Astrocyte (in vitro differentiated cells and primary cell): ENCODE results near the gene BUB1B. TPM values are rescaled to one million over a fixed set of nuclear protein-coding genes. Genes with fewer than 3 reads are reported as not detected.
"Not testable (repeated sequence)": the region's sequence is repeated elsewhere in the genome, so short reads cannot be mapped to it uniquely, and the experiment has no call there.

Experiments
- DNase-seq: peaks from one replicate; pipeline ENCODE4 v3.0.0-alpha.2; 2010; ENCODE audit warnings: low read depth
- FAIRE-seq: peaks from 2 replicates; lab custom pipeline; 2011; peaks lifted over from hg19 to GRCh38; lab: Jason Lieb, UNC
- H2AFZ ChIP-seq: 2 replicates; pipeline ENCODE4 v1.6.0; 2012; ENCODE audit warnings: low read depth, low read length, inconsistent platforms
- H3K27ac ChIP-seq: 2 replicates; pipeline ENCODE4 v1.5.1; 2011; ENCODE audit warnings: low read depth, low read length, inconsistent platforms
- H3K27me3 ChIP-seq: 2 replicates; pipeline ENCODE4 v1.6.0; 2011; ENCODE audit warnings: low read length, inconsistent platforms; ENCODE audit not compliant: insufficient read depth
- H3K36me3 ChIP-seq: 2 replicates; pipeline ENCODE4 v1.5.1; 2011; ENCODE audit warnings: low read length, inconsistent platforms; ENCODE audit not compliant: insufficient read depth
- H3K4me1 ChIP-seq: 2 replicates; pipeline ENCODE4 v1.5.1; 2011; ENCODE audit warnings: low read length, inconsistent platforms; ENCODE audit not compliant: insufficient read depth
- H3K4me2 ChIP-seq: 2 replicates; pipeline ENCODE4 v1.6.0; 2012; ENCODE audit warnings: low read length, inconsistent platforms
- H3K4me3 ChIP-seq: 2 replicates; pipeline ENCODE4 v1.5.1; 2011; ENCODE audit warnings: low read depth, mild to moderate bottlenecking, low read length, inconsistent platforms; ENCODE audit not compliant: insufficient read depth
- H3K79me2 ChIP-seq: 2 replicates; pipeline ENCODE4 v1.6.0; 2012; ENCODE audit warnings: mild to moderate bottlenecking, low read length, inconsistent platforms; ENCODE audit not compliant: insufficient read depth
- H3K9ac ChIP-seq: 2 replicates; pipeline ENCODE4 v1.6.0; 2012; ENCODE audit warnings: mild to moderate bottlenecking, low read length, inconsistent platforms
- H3K9me3 ChIP-seq: 2 replicates; pipeline ENCODE4 v1.5.1; 2012; ENCODE audit warnings: low read depth, mild to moderate bottlenecking, low read length, inconsistent platforms; ENCODE audit not compliant: insufficient read depth
- H4K20me1 ChIP-seq: 2 replicates; pipeline ENCODE4 v1.6.0; 2012; ENCODE audit warnings: low read length, inconsistent platforms; ENCODE audit not compliant: insufficient read depth
- H3K27ac Mint-ChIP-seq: one replicate; pipeline ENCODE4 v1.8.0; 2021; ENCODE audit warnings: mild to moderate bottlenecking, mixed read lengths; ENCODE audit not compliant: unreplicated experiment
- H3K27me3 Mint-ChIP-seq: one replicate; pipeline ENCODE4 v1.8.0; 2021; ENCODE audit warnings: low read depth, mixed read lengths; ENCODE audit not compliant: unreplicated experiment
- H3K36me3 Mint-ChIP-seq: one replicate; pipeline ENCODE4 v1.8.0; 2021; ENCODE audit warnings: low read depth, mixed read lengths; ENCODE audit not compliant: unreplicated experiment
- H3K4me1 Mint-ChIP-seq: one replicate; pipeline ENCODE4 v1.8.0; 2021; ENCODE audit warnings: low read depth, mixed read lengths; ENCODE audit not compliant: unreplicated experiment
- H3K4me3 Mint-ChIP-seq: one replicate; pipeline ENCODE4 v1.8.0; 2021; ENCODE audit warnings: mild to moderate bottlenecking, moderate library complexity, mixed read lengths; ENCODE audit not compliant: unreplicated experiment
- H3K9me3 Mint-ChIP-seq: one replicate; pipeline ENCODE4 v1.8.0; 2021; ENCODE audit warnings: mild to moderate bottlenecking, mixed read lengths; ENCODE audit not compliant: unreplicated experiment
- EZH2 ChIP-seq: IDR thresholded peaks from 2 replicates; pipeline ENCODE4 v1.6.1; 2012; ENCODE audit warnings: mild to moderate bottlenecking, low read length, inconsistent platforms; ENCODE audit not compliant: insufficient read depth
- total RNA-seq: library from RNA; stranded (reverse); gene quantifications from 2 replicates; pipeline ENCODE4 v1.2.1, GENCODE V29; 2021
- TF ChIP-seq, protein P1 (sequence below): IDR thresholded peaks from 2 replicates; pipeline ENCODE4 v1.5.1; 2011; ENCODE audit warnings: low read depth, mild to moderate bottlenecking, inconsistent platforms, low read length, moderate library complexity; ENCODE audit not compliant: insufficient read depth

The BUB1B gene
- total RNA-seq, 1 donor from 2014 or later, result 5.2 TPM

DNA sequence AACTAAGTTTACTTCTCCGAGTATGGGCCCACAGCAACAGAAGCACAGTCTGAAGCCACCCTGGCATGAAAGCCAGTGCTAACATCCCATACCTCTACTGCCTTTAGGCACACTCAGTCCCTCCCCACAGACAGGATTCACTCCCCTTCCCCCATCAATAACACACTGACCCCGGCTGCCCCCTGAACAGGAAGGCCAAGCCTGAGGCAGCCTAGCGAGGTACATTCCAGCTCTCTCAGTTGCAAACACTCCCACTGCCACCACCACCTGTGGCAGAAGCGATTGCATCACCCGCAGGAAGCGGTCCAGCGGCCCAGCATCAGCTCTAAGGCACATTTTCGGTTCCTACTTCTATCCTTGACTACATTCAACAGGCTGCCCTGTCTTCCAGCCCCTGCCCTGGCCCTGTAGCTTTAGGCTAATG, 45.2 kb upstream of the BUB1B start:
- no peak for DNase-seq
- H3K4me2 ChIP-seq, result no peak overlapping the region
- no peak overlapping the region for H3K4me3 Mint-ChIP-seq

DNA sequence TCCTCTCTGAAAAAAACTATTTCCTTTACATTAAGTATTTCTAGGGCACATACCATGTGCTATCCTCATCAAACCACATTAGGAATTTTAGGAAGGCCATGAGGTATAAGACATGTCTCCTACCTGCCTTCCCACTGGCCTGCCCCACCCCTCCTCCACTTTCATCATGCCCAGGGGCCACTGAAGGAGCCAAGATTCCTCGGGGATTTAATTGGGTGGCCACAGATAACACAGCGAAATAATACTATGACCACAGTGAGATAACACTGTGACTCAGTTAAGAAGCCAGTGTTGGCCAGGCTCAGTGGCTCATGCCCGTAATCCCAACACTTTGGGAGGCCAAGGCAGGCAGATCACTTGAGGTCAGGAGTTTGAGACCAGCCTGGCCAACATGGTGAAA, 42.4 kb upstream of the BUB1B start:
- Histone ChIP-seq H3K9me3 (no peaks in the 10 kb centered on the region), H3K36me3 (no peaks in the 10 kb centered on the region), H3K9ac (no peak overlapping the region), H3K4me1 (no peaks in the 10 kb centered on the region), H3K27ac (no peak overlapping the region), H3K4me2 (no peak overlapping the region), H3K4me3 (no peak overlapping the region), H3K79me2 (no peaks in the 10 kb centered on the region), H4K20me1 (no peaks in the 10 kb centered on the region), H3K27me3 (peaks cover 15% of the 10 kb centered on the region), H2AFZ (no peak overlapping the region)
- Mint-ChIP-seq H3K4me3 (no peak overlapping the region), H3K27me3 (peaks cover 28% of the 10 kb centered on the region), H3K9me3 (no peaks in the 10 kb centered on the region), H3K36me3 (no peaks in the 10 kb centered on the region), H3K4me1 (peaks cover 6% of the 10 kb centered on the region), H3K27ac (no peak overlapping the region)
- FAIRE-seq (no peak), DNase-seq (peak; percentile 24)
- TF ChIP-seq, protein P1, sequence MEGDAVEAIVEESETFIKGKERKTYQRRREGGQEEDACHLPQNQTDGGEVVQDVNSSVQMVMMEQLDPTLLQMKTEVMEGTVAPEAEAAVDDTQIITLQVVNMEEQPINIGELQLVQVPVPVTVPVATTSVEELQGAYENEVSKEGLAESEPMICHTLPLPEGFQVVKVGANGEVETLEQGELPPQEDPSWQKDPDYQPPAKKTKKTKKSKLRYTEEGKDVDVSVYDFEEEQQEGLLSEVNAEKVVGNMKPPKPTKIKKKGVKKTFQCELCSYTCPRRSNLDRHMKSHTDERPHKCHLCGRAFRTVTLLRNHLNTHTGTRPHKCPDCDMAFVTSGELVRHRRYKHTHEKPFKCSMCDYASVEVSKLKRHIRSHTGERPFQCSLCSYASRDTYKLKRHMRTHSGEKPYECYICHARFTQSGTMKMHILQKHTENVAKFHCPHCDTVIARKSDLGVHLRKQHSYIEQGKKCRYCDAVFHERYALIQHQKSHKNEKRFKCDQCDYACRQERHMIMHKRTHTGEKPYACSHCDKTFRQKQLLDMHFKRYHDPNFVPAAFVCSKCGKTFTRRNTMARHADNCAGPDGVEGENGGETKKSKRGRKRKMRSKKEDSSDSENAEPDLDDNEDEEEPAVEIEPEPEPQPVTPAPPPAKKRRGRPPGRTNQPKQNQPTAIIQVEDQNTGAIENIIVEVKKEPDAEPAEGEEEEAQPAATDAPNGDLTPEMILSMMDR, result no peak
- no peak for TF ChIP-seq EZH2

More for the DNA sequence above, 45.2 kb upstream of the BUB1B start:
- H2AFZ ChIP-seq, result no peak overlapping the region
- TF ChIP-seq EZH2, result no peak
- TF ChIP-seq, protein P1, result no peak
- H3K27ac ChIP-seq, result no peak overlapping the region
- no peak overlapping the region for H3K4me3 ChIP-seq
- no peaks in the 10 kb centered on the region for H3K9me3 ChIP-seq
- H3K79me2 ChIP-seq, result no peaks in the 10 kb centered on the region
- Mint-ChIP-seq H3K36me3 (no peaks in the 10 kb centered on the region), H3K27me3 (peaks cover 31% of the 10 kb centered on the region), H3K27ac (no peak overlapping the region), H3K4me1 (peaks cover 4% of the 10 kb centered on the region), H3K9me3 (peaks cover 2% of the 10 kb centered on the region)
- no peaks in the 10 kb centered on the region for H3K4me1 ChIP-seq
- H3K27me3 ChIP-seq, result peaks cover 18% of the 10 kb centered on the region
- FAIRE-seq, result no peak
- no peaks in the 10 kb centered on the region for H4K20me1 ChIP-seq
- no peak overlapping the region for H3K9ac ChIP-seq
- no peaks in the 10 kb centered on the region for H3K36me3 ChIP-seq

DNA sequence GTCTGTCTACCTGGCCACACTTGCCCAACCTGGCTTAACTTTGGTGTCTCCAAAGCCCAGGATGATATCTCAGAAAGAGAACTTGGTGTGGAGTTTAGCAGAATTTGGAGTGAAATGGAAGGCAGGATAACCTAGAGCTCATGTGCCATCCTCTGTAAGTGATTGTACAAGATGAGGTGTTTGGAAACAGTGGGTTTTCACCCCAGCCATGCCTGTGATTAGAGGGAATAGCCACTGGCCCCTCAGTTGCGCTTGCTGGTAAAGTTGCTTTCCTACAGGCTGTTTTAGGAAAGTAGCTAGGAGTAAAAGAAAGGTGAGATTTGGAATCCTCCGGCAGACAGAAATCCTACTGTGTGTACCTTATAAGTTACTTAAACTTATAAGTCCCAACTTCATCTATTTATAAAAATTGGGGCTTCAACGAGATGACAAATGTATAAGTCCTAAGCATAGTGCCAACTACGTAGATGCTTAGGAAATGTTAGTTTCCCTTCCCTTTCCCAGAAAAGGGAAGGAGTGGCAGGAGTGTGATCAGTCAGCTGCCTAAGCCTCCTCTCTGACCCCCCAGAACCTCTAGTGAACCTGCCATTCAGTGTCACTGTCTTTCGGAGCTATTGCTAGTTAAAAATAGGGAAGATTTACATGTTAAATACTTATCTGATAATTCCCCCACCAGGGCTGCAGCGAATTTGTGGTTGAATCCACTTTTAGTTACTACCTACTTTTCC, 38.8 kb upstream of the BUB1B start:
- Histone ChIP-seq H3K4me2 (no peak overlapping the region), H3K4me1 (no peaks in the 10 kb centered on the region), H3K27ac (no peak overlapping the region), H3K9ac (no peak overlapping the region), H3K4me3 (no peak overlapping the region), H3K9me3 (no peaks in the 10 kb centered on the region), H2AFZ (no peak overlapping the region), H4K20me1 (no peaks in the 10 kb centered on the region), H3K79me2 (no peaks in the 10 kb centered on the region), H3K27me3 (peaks cover 4% of the 10 kb centered on the region), H3K36me3 (no peaks in the 10 kb centered on the region)
- peaks cover 2% of the 10 kb centered on the region for H3K4me1 Mint-ChIP-seq
- DNase-seq (no peak), FAIRE-seq (no peak)
- H3K27me3 Mint-ChIP-seq, result peaks cover 21% of the 10 kb centered on the region
- H3K27ac Mint-ChIP-seq, result no peak overlapping the region
- H3K36me3 Mint-ChIP-seq, result no peaks in the 10 kb centered on the region
- TF ChIP-seq, protein P1, result no peak
- TF ChIP-seq EZH2, result no peak
- H3K4me3 Mint-ChIP-seq, result no peak overlapping the region
- no peaks in the 10 kb centered on the region for H3K9me3 Mint-ChIP-seq

DNA sequence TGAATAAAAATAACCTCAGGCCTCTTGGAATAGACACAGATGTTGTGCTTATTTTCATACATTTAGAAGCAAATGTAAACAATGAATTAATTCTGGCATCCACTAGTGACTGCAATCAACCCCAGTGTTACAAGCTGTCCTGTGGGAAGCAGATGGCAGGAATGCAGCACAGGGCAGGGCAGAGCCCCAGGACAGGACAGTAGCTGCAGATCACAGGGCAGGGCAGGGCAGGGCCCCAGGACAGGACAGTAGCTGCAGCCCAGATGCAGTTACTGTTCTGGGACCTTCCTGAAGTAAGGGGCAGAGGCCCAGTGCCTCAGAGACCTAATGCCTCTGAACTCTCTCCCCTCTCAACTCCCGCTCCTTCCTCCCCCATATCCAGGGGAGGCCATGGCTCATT, 37.9 kb upstream of the BUB1B start:
- H3K4me1 Mint-ChIP-seq, H3K4me2 ChIP-seq, H3K27ac Mint-ChIP-seq, H3K27me3 ChIP-seq, H3K4me3 ChIP-seq, H2AFZ ChIP-seq, H3K9me3 Mint-ChIP-seq, H3K9ac ChIP-seq, H4K20me1 ChIP-seq, H3K79me2 ChIP-seq, FAIRE-seq, H3K36me3 Mint-ChIP-seq, H3K4me3 Mint-ChIP-seq, DNase-seq, H3K36me3 ChIP-seq, H3K9me3 ChIP-seq, H3K4me1 ChIP-seq, H3K27ac ChIP-seq: not testable (repeated sequence)
- H3K27me3 Mint-ChIP-seq, result peaks cover 30% of the 10 kb centered on the region
